Loucy (cell line): ENCODE data around the gene PPP4R2.

Experiments
- CTCF ChIP-seq: fragments of 200-600 bp; sonication (generic); conservative IDR thresholded peaks from 2 replicates; pipeline ENCODE4 v1.5.1; 2014; ENCODE audit warnings: mild to moderate bottlenecking, antibody characterized with exemption, low read length
- EZH2phosphoT487 ChIP-seq: fragments of 200-600 bp; IDR thresholded peaks from 2 replicates; pipeline ENCODE4 v1.6.1; 2018; ENCODE audit warnings: antibody characterized with exemption, mild to moderate bottlenecking, moderate library complexity, borderline replicate concordance

GRCh38 chr3:73070675-73071575, 74.3 kb downstream of the PPP4R2 start:
- no peak for TF ChIP-seq CTCF
- no peak for TF ChIP-seq EZH2phosphoT487
